GM19397 (cell line): ENCODE results near the gene NTM.
A peak's percentile ranks its signal among the peaks of the same experiment; 100 is the strongest.

Experiments
- ATAC-seq: cut with Tn5 transposase; IDR thresholded peaks from one replicate; pipeline ENCODE4 v1.9.1; 2021; ENCODE audit warnings: mild to moderate bottlenecking, moderate library complexity; ENCODE audit not compliant: unreplicated experiment

Gene NTM

GRCh38 chr11:131696690-131697089 lies 326.3 kb downstream of the NTM start:
- ATAC-seq = no peak

DNA sequence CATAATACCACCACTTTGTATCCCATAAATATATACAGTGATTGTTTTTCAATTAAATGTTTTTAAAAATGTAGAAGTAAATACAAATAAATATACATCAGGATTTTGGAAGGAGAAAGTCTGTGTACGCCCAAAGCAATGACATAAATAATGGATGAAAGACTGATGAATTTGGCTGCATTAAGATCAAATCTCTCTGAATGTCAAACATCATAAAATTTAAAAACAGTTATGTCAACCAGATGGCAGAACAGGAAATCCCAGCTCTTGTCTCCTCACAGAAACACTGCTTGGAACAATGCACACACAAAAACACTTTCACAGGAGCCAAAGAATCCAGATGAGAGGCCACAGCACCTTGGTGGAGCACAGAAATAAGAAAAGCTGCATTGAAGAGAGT lies 332.9 kb downstream of the NTM start:
- ATAC-seq = no peak

GRCh38 chr11:131704682-131705081 lies 334.3 kb downstream of the NTM start:
- no peak for ATAC-seq

DNA sequence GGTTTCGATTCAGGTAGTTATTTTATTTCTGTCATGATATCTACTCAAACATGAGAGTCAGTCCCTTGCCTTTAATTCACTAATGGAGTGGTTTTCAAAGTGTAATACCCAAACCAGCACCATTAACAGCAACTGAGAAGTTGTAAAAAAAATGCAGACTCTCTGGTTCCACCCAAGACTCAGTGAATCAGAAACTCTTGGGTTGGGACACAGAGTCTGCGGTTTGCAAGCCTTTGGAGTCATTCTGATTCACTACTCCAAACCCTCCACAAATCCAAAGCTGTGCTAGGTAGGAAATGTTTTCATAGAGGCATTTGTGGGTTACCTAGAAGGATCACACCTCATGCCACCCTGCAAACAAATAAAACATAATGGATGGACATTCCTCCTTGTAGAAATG lies 340.1 kb downstream of the NTM start:
- no peak for ATAC-seq

GRCh38 chr11:131712897-131713296 lies 342.5 kb downstream of the NTM start:
- no peak for ATAC-seq

DNA sequence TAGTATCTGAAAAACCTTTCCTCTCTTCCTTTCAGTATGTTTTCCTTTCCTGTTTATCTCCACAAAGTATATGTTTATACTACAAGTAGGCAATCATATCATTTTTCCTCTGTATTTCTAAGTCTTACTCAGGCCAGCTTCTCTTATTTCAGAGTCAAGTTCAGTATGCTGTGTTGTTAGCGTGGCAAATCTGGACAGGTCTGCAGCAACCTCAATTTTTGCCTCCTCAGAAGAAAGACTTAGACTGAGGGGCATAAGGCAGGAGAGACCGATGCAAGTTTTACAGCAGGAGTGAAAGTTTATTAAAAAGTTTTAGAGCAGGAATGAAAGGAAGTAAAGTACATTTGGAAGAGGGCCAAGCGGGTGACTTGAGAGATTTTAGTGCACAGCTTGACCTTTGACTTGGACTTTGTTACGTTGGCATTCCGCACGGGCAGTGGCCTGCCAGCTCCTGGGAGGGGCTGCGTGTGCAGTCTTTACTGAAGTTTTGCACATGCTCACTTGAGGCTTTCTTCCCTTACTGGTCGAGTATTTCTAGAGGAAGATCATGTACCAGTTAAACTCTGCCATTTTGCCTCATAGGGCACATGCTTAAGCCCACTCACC lies 343.2 kb downstream of the NTM start:
- ATAC-seq = no peak

DNA sequence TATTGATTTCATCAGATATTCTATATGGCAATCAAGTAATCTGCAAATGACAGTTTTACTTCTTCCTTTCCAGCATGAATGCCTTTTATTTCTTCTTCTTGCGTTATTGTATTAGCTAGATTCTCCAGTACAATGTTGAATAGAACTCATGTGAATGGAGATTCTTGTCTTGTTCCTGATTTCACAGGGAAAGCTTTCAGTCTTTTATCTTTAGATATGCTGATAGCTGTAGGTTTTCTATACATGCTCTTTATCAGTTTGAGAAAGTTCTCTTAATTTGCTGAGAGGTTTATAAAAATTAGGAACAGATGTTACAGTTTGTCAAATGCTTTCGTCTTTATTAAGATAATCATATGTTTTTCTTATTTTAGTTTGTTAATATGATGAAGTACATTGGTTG lies 347.2 kb downstream of the NTM start:
- no peak for ATAC-seq

GRCh38 chr11:131723088-131723487 lies 352.7 kb downstream of the NTM start:
- no peak for ATAC-seq

DNA sequence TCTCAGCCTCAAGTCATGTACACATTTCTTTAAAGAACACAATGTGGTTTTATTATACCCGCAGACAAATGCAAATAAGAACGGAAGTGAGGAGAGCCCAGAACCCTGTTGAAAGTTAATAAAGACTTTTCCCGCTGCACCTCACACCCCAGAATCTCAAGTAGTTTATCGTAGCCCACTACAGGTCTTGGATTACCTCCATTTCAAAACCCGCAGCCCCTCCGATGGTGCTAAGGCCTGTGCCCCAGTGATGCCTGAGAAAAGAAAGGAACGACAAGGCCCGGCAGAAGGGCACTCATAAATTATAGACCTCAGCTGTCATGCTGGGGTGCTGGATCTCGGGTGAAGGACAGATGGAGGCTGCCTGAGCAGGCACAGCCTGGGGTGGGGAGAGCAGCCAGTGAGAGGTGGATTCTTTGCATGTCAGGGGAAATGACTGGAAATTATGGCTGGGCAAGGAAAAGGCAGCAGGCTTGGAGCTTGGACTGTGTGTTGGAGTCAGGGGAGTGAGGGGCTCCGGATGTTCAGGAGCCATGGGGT lies 354.1 kb downstream of the NTM start:
- no peak for ATAC-seq

GRCh38 chr11:131734871-131735270 lies 364.5 kb downstream of the NTM start:
- ATAC-seq = no peak

DNA sequence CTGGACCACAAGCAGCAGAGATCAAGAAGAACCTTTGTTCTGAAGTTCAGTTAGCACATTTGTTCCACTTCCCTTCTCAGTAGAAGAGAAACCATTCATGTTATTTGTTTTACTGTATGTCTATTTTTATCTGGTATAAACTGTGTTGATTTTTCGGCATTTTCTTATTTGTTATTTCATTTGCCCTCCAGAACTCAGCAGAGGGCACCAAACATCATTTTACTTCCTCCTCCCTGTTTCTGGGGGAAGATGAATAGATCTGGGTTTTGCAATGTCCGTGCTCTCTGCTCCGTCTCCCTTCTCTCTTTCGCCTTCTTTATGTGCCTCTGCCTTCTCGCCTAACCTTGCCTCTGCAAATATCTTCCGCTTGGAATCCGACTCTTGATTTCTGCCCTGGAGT lies 366.9 kb downstream of the NTM start:
- no peak for ATAC-seq

DNA sequence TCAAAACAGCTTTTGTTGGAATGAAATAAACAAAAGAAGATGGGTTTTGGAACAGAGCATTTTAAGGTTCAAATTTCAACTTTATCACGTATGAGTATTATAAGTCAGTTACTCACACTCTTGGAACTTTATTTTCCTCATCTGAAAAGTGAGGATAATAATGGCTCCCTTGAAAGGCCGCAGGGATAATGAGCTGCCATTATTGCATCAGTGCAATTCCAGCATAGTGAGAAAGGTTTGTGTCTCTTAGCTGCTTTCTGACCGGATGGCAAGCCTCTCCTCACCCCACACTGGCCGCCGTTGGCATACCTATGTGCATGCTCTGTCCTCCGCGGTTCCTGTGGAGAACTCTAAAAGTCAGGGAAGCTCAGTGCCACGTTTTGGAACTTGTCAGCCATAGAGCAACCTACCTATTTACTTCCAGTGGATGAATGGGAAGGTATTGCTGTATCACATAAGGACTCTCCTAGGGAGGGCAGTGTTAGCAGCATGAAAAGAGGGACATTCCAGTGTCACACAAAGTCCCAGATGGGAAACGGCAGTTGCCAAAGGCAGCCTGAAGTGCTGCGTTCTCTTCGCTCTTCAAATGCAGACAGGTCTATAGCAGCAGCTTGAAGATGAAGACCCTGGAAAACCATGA lies 368.9 kb downstream of the NTM start:
- ATAC-seq = no peak

GRCh38 chr11:131744847-131745246 lies 374.4 kb downstream of the NTM start:
- no peak for ATAC-seq

GRCh38 chr11:131745405-131745804 lies 375.0 kb downstream of the NTM start:
- ATAC-seq = no peak

DNA sequence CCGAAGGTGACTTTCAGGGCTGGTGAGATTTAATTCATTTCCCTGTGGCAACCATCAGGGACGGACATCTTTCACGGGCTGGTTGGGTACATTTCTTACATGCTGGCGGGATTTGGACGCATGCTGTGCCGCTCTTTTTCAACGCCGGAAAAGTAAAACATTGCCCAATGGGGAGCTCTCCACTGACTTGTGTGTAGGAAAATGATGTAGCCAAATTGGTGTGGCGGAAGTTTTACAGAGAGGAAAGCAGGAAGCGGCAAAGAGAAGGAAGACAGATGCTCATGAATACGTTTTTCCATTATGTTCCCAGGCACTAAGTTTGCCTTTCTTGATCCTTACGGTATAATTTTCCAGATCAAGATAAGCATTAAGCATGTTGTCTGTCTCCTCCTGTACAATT lies 375.8 kb downstream of the NTM start:
- ATAC-seq = no peak

GRCh38 chr11:131748151-131749050 lies 378.0 kb downstream of the NTM start:
- peak; percentile 83 for ATAC-seq

- no peak for ATAC-seq
These were observed 378.7 kb downstream of the NTM start for GRCh38 chr11:131749101-131749500.

DNA sequence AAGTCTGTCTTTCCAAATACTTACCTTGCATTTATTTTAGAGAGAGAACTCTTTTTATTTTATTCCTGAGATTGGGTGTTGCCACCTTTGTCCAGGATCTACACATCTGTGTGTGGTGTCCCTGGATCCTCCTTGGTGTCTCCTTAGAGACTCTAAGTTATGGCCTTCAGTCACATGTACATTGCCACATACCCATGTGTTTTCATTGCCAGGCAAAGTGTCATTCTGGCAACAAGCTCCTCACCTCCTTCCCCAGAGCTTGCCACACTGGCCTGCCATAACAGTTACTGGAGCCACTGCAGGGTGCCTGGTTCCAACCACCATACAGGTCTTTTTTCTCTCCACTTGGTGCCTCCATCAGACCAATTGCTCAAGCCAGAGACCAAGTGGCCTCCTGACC lies 379.7 kb downstream of the NTM start:
- no peak for ATAC-seq

DNA sequence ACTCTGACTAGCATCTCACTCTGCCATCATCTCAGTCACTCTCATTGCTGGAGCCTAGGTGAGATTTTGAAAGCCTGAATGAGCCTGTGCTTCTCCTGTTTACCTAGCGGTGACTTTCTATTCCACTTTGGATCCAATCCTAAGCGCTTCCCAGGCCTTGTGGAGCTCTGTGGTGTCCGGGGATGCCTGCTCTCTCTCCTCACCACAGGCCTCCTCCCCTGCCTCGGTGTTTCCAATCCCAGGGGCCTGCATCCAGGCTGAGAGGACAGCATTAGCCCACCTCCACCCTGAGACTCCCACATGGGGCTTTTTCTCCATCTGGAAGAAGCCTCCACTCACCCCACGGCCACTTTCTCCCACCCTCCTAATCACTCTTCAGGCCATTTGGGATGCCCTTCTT lies 380.3 kb downstream of the NTM start:
- ATAC-seq = no peak

GRCh38 chr11:131754671-131755070 lies 384.3 kb downstream of the NTM start:
- ATAC-seq = no peak

GRCh38 chr11:131756479-131757110 lies 386.2 kb downstream of the NTM start:
- no peak for ATAC-seq
